Peyer's patch (tissue), 4 donors: ENCODE data around the gene GFI1B.

Experiments
- POLR2A ChIP-seq, 2 donors: fragments of 450-650 bp; IDR thresholded peaks; one replicate each; pipeline ENCODE4 v1.5.1; 2017; ENCODE audit warnings: antibody characterized with exemption in 2 of 2, mild to moderate bottlenecking in 2 of 2, moderate library complexity in 2 of 2
- TF ChIP-seq, protein P1 (sequence below), 6 experiments: fragments of 450-650 bp in 4 of 6; fragments of 200-600 bp in 2 of 6; sonication (generic) in 1 of 6; IDR thresholded peaks; one replicate each; pipeline ENCODE4 v1.5.1; 2017 to 2019; ENCODE audit warnings: antibody characterized with exemption in 6 of 6, mild to moderate bottlenecking in 3 of 6, moderate library complexity in 1 of 6

DNA sequence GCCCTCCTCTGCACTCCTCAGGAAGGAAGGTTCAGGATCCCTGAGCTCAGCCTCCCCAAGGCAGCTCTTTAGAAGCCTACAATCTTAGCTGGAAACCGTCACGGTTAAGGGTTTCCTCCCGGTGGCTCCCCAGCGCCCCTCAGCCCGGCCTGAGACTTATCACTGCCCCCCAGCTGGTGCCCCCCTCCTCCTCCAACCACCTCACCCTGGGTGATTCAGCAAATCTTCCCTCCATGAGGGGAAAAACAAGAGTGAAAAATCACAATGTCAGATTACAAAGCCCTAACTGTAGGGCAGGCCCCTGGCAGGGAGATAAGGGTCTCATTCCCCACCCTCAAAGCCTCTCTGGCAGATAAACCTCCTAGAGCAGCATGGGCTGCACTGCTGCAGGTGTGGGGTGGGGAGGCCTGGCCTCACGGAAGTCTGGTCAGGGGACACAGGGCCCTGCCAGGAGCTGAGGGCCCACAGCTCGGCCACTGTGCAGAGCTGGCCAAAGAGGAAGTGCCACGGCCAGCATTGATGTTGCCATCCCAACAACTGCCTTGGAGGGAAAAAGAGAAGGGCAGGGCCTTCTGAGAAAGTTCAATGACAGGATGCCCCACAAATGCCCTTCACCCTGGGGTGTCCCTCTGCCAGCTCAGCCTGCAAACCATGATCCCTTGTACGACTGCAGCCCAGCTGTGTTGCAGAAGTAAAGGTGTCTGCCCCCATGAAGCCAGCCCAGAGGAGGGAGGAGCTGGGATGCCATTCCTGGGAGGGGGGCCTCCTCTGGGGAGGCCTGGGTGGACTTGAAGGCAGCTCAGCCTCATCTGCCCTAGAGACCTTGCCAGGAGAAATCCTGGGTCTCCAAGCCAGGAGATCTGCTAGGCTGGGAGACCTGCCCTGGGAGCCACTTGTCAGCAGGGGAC lies 25.9 kb downstream of the GFI1B start:
- TF ChIP-seq, protein P1, sequence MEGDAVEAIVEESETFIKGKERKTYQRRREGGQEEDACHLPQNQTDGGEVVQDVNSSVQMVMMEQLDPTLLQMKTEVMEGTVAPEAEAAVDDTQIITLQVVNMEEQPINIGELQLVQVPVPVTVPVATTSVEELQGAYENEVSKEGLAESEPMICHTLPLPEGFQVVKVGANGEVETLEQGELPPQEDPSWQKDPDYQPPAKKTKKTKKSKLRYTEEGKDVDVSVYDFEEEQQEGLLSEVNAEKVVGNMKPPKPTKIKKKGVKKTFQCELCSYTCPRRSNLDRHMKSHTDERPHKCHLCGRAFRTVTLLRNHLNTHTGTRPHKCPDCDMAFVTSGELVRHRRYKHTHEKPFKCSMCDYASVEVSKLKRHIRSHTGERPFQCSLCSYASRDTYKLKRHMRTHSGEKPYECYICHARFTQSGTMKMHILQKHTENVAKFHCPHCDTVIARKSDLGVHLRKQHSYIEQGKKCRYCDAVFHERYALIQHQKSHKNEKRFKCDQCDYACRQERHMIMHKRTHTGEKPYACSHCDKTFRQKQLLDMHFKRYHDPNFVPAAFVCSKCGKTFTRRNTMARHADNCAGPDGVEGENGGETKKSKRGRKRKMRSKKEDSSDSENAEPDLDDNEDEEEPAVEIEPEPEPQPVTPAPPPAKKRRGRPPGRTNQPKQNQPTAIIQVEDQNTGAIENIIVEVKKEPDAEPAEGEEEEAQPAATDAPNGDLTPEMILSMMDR (IDR thresholded peaks at IDR 0.05): no peak
- no peak for TF ChIP-seq POLR2A (IDR thresholded peaks at IDR 0.05)
